Stimulated activated CD4-positive, alpha-beta T cell treated with anti-CD3 and anti-CD28 coated beads, Interleukin-4, amount 100 ng/mL, for 4 hours (primary cell): ENCODE results near the gene IGSF21.

Source experiments
- DNase-seq, 2 experiments: peaks; one replicate each; pipeline ENCODE4 v3.0.0-alpha.2; 2020

The IGSF21 gene

DNA sequence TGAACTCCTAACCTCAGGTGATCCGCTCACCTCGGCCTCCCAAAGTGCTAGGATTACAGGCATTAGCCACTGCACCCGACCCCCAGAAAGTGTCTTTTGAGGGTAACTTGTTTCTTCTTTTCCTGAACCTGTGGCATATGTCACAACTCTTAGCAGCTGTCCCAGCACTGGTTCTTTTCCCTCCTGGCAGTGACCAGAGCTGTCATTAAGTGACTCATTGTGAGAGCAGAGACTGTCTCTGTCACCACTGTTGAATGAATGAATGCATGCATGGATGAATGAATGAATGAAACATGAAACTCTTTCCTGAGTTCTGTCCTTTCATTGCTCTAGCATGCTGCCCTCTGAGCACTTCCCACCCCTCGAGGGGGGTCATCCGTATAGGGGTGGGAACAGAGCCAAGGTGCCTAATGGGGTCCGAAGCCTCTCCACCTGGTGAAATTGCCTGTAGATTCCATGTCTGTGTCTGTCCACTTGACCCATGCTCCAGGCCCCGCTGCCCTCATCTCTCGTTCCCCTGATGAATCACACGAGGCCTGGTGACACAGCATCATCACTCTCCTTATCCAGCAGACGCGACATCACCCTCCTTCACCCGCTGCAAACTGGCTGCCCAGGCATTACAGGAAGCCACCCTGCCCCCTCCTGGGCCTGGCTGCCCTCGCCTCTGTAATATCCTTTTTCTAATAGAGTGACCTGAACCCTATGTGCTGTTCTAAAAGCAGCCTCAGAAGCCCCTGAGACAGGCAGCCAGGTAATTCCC is 75.0 kb downstream of the IGSF21 start:
- no peak for DNase-seq

DNA sequence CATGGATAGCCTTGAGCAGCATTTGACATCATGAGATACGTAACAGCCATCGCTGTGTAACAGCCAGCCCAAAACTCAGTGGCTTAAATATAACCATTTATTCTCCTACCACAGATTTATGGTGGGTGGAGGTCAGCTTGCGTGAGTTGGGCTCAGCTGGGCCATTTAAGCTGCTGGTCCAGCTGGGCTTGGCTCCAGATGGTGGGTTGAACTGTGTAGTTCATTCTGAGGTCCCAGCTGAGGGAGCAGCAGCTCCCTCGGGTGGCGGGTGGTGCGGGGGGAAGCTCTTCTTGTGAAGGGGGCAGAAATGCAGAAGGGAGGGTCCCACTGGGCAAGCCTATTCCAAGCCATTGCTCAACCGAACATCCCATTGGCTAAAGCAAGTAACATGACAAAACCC is 75.9 kb downstream of the IGSF21 start:
- DNase-seq = no peak

DNA sequence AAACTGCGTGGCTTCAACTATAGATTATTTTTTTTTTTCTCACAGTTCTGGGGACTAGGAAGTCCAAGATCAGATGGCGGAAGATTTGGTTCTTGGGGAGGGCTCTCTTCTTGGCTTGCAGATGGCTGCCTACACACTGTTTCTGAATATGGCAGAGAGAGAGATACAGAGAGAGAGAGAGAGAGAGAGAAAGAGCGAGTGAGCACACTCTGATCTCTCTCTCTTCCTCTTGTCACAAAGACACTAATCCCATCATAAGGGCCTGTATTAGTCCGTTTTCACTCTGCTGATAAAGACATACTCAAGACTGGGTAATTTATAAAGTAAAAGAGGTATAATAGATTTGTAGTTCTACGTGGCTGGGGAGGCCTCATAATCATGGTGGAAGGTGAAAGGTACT is 79.5 kb downstream of the IGSF21 start:
- no peak for DNase-seq

DNA sequence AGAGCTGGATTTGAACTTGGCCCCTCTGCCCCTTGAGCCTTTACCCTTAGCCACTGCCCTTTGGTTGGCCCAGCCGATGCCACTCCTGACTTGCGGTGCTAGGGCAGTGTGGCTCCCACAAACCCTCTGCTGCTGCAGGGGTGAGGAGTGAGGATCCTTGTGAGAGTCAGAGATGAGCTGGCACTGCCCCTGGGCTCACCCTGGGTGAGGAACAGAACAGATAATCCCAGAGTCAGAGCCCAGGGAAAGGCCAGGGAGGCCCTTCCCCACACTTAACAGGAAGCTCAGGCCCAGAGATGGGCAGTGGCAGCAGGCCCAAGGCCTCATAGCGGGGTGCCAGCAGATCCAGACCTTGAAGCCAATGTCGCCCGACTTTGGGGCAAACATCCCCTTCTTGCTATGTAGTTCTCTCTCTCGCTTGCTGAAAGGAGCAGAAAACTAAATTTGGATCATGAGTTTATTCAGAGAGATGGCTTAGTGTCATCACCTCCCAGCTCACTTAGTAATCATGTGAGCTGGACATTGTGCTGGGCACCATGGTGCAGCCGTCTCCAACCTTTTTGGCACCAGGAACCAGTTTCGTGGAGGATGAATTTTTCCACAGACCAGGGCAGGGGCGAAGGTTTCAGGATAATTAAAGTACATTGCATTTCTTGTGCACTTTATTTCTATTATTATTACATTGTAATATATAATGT is 81.4 kb downstream of the IGSF21 start:
- no peak for DNase-seq

DNA sequence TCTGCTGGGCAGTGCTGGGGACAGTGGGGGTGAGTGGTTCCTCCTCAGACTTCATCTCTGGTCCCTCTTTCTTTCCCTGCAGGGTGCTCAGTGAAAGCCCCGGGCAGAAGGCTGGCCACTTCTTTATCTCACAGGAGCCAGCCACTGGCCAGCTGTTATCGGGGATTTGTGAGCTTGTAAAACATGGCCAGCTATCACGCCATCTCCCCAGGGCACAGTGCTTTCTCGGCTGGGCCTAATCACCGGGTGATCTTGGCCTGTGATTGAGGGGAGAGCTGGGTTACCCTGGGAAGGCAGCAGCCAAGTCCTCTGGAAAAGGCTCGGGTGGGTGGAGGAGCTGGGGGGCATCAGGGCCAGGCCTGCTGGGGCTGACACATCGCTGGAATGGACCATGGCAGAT is 83.0 kb downstream of the IGSF21 start:
- DNase-seq = no peak

DNA sequence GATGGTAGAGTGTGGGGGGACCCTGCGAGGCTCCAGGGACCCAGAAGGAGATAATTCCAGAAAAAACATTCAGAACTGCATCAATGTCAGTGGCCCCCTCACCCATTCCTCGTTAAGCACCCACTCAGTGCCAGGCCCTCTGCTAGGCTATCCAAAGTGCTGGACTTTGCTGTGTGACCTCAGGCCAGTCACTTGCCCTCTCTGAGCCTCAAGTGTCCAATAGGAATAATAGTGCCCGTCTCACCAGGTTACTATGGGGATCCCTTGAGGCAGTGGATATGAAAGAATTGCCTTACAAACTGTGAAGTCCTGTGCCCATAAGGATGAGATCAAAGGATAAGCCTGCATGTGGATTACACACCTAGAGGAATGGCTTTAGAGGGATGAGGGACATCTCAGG is 83.4 kb downstream of the IGSF21 start:
- DNase-seq = no peak

DNA sequence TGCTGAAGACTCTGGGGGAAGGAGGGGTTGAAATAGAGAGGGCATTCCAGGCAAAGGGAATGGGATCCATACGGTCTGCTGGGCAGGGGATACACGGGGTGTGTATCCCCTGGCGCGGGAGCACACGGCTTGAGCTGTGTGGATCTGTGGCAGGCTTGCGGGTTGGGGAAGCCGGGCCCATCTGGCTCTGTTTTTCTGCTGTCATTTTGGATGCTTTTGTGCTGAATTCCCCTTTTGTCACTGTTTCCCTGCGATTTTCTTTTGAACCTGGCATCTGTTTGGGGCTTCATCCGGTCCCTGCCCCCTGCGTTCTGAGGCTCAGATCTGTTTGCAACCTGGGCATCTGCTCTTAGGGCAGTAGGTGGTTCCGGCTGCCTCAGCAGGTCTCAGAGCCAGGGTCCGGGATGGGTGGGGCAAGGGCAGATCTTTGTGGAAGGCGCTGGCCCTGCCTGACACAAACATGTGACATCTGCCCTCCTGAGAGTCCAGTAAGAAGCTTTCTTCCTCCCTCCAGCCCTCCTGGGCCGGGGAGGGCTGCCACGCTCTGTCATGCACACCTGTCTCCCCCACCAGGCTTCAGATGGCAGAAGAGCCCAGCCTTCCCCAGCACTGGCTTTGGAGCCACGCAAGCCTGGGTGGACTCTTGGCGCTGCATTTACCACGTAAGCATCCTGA is 84.0 kb downstream of the IGSF21 start:
- DNase-seq = no peak

DNA sequence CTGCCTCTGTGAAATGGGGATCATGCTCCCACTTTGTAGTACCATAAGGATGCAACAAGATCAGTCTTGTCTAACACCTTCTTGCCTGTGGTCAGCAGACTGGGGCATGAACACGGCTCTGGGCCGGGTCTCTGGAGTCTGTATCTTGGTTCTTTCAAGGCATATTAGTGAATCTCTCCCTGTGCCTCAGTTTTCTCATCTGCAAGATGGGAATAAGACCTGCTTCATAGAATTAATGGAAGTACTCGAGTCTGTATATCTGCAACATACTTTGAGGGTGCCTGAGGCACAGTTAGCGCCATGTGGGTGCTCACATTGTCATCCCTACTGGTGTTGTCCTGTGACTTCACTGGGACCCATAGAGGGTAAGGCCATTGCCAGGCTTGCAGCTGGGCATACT is 84.6 kb downstream of the IGSF21 start:
- DNase-seq = no peak

DNA sequence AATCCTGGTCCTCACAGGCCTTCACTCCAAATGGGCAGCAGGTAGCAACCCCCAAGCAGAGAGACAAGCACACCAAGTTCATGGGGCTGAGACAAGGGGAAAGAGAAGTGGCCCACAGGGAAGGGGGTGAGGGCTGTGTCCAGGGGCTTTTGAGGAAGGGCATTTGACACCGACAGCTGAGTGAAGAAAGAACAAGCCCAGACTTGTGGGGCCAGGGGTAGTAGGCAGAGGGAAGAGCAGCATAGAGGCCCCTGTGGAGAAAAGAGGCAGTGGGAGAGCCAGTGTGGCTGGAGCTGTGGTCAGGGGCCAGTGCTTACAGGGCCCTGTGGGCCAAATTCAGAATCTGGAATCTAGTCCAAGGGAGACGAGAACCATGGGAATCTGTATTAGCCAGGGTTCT is 85.4 kb downstream of the IGSF21 start:
- DNase-seq = no peak

DNA sequence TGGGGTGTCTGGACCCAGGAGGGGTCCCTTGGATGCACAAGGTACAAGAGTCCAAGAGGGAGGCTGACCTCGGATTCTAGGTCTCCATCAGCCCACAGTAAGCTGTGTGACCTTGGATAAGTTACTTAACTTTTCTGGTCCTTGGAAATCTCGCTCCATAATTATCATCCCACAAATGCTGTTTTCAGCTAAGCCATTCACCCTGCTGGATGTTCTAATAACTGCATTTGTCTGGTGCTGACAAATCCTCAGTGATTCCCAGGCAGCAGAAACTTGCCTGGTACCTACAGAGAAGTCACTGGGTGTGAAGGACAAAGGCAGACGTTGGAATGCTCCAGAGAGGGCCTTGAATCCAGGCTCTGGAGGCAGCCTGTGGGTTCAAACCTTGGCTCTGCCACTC is 89.7 kb downstream of the IGSF21 start:
- DNase-seq = no peak

DNA sequence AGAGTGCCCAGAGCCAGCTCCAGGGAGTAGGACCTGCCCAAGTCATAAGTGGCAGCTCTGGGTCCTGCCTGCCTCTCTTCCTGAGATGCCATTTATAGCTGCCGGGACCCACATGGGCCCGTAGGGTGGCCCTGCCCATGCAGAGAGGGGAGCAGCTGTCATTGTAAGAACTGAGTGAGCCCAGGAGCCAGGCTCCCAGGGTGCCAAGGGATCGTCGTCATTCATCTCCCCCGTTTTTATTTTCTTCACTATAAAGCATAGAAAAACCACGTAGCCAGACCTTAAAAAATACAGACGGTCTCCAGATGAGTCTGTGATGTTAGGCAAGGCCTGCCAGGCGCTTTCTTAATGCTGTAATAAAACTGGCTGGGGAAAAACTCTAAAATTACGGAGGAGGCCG is 90.7 kb downstream of the IGSF21 start:
- DNase-seq = no peak

DNA sequence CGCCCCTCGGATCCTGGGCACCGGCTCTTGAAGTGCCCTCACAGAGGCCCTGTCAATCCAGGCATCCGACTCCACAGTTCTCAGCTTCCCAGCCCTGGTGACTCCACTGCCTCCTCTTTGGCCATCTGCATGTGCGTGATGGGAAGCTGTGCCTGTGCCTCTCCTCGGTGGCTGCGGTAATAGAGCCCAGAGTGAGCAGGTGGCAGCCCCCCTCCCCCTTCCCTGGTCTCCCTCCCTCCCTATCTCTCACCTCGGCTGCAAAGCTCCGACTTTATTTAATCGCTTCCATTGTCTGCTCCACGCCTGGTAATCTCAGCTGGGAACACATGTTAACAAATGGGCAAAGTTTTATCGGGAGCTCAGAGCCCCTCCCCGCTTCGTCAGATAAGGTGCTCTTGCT is 91.9 kb downstream of the IGSF21 start:
- DNase-seq = no peak

DNA sequence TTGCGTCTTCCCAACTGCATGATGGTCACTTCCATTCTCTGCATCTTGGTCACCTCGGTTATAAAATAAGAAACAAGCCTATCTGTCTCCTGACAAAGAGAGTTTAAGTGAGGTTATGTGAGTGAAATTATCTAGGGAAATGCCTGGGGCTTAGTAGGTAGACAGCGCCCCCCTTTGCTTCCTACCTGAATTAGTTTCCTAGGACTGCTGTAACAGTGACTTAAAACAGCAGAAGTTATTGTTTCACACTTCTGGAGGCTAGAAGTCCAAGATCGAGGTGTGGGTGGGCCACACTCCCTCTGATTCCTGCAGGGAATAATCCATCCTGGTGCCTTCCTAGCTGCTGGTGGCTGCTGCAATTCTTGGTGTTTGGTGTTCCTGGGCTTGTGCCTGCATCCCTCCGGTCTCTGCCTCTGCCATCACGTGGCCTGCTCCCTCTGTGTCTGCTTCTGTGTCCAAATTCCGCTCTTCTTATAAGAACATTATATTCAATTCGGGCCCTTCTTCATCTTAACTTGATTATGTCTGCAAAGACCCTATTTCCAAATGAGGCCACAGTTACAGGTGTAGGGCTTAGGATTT is 92.6 kb downstream of the IGSF21 start:
- no peak for DNase-seq

DNA sequence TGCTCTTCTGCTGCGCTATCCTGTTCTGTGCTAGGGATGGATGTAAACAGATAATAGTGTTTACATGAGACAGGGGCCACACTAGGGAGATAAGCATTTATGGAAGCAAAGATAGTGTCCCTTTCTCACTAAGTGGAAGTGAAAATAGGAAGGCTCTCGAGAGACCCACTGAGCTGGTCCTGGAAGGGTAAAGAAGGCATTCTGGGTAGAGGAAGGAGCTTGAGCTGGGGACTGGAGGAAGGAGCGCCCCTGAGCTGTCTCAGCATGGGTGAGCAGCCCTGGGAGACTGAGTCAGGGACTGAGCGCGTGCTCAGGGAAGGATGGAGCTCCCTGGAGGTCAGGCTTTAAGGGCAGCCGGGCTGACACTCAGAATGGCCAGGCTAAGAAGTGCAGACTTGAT is 93.3 kb downstream of the IGSF21 start:
- DNase-seq = no peak

DNA sequence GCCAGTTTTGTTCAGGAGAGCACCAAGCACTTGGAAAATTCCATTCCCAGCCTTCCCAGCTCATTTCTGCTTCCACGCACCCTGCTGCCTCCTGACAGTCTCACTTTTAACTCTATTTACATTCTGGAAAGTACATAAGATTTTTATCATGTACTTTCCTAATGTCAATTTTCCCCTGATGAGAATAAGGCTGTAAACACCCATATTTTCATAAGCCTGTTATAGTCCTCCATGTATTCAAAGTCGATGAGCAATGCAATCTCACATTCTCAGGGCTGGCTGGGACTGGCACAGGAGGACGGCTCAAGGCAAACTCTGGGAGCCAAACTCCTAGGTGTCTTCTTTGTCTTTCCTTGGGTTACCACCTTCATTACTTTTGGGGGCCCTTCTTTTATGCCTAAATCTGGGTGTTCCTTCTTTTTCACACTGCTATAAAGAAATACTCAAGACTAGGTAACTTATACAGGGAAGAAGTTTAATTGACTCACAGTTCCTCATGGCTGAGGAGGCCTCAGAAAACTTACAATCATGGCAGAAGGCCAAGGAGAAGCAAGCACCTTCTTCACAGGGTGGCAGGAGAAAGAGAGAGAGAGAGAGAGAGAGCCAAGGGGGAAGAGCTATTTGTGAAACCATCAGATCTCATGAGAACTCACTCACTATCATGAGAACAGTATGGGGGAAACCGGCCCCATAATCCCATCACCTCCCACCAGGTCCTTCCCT is 94.6 kb downstream of the IGSF21 start:
- DNase-seq = no peak

DNA sequence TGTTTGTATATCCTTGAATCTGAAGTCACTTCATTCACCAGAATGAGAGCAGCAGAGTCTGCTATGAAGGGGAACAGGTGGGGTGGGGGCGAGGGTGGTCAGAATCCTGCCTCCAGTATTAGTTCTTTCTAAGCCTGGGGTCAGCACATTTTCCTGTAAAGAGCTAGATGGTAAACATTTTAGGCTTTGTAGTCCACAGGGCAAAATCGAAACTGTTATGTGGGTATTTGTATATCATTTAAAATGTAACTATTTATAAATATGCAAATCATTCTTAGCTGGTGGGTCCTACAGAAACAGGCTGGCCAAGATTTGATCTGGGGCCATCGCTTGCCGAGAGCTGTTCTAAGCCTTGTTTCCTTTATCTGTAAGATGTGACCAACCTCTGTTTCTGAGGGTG is 96.0 kb downstream of the IGSF21 start:
- no peak for DNase-seq

DNA sequence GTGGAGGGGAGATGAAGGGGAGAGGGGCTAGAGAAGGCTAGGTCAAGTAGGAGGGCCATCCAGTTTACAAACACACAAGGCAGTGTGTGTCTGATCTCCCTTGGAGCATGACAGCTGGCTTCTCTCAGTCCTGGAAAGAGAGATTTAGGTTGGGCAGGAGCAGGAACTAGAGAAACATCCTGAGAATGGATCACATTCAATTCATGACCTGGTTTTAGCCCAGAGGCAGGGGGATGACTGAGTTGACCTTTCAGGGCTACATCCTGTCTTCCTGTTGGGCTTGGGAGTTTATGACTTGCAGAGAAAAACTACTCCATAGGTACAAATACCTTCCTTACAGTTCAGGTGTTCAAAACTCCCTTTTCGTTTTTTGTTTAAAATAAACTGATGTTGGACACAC is 97.0 kb downstream of the IGSF21 start:
- no peak for DNase-seq

DNA sequence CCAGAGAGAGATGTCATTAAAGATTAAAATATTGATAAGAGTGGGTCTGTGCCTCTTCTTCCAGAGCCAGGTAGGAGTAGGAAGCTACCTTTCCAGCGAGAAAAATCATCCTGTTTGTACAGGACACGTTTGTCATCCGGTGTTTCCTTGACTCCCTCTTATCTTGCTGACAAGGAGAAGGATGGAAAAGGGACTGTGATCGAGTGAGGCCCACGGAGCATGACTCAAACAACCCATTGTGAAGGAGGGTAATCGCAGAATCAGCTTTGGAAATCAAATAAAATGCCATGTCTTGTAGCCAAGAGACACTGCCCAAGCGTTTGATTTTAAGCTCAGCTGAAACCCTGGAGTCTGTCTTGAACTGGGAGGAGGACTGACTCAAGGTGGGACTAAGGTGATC is 97.7 kb downstream of the IGSF21 start:
- DNase-seq = no peak

DNA sequence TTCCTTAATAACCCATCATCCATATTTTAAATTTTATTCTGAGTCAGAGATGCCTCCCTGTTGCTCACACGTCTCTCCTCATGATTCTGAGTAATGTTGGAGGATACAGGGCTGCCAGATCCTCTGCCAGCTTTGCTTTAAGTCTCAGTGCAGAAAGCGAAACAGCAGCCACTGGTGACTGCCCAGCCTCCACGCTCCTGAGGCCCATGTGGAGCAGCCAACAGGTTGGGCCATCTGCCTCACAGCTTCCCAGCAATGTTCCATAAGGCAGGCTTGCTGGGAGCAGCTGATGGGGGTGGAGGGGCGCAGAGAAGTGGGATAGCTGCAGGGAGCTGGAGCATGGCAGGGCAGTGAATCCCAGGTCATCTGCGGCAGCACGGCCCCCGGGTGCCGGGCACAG is 104.2 kb downstream of the IGSF21 start:
- no peak for DNase-seq

DNA sequence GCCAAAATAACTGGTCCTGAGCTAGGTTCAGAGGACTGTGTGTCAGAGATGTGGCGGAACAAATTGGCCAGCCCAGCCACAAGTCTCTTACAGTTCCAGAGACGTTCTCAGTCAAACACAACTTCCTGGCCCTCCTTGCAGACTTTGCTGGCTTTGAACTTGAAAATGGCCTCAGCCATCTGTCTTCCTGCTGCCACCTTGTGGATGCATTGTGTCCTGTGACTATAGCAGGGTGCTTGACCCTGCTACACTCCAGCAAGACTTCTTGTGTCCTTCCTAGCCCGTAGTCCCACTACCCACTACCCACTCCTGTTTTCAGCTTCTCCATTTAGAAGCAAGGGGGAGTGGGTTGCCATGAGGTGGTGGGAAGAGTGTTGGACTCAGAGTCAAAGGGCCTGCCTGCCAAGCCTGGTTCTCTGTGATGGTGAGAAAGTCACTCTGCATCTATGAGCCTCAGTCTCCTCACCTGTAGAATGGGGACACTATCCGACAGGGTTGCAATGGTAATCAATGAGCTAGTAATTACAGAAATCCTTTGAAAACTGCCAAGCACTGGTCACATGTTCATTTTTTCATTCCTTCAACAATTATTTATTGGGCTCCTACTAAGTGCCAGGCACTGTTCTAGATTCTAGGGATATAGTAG is 109.9 kb downstream of the IGSF21 start:
- no peak for DNase-seq

DNA sequence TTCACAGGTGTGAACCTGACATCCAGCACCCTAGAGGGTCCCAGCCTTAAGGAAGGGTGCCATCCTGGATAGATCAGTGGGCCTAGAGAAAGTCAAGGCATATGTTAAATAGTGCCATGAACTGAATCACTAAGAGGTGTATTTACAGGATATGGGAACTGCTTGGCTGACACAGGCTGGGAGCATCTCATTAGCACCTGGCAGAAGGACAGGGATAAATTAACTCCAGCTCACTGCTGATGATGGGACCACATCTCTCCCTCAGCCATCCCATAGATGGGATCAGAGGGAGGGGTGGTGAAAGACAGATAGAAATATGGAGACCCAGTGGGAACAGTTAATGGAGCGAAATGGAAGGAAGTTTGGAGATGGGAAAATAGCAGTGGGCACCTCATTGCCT is 122.0 kb downstream of the IGSF21 start:
- no peak for DNase-seq

DNA sequence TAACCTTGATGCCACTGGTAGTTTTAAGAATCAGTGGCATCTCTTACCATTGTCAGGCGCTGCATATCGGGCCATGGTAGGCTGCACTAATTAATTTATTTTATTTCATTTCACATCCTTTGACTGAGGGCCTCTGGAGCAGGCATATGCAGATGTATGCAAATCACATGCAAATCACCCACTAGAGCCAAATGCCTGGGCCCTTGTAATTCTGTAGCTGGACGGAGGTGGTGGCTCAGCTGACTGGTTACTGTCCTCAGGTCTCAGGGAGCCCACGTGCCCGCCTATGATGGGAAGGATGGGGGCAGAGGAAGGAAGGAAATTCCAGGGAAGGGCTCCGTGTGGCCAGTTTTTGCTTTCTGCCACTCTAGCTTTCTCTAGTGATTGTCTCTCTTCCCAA is 122.7 kb downstream of the IGSF21 start:
- DNase-seq = no peak

DNA sequence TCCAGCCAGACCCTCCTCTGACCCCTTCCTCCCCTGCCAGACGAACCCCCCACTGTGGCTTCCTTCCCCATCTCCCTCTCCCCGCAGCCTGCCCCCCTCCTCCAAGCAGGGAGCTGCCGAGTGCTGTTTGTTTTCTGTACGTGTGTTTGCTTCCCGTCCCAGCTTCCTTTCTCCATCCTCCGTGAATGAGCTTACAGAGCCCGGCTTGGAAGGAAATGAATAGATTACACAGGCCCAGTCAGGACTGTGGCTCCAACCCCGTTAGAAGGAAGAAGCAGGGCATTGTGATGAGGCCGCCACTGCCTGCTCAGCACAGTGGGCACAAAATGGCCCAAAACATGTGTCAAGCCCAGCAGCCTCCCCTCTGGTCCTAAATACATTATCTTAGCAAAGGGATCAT is 123.2 kb downstream of the IGSF21 start:
- DNase-seq = no peak
